Effector memory CD8-positive, alpha-beta T cell (primary cell): ENCODE measurements around the gene CEACAM1.
"Not testable (repeated sequence)": the region's sequence is repeated elsewhere in the genome, so short reads cannot be mapped to it uniquely, and the experiment has no call there.

Source experiments
- ATAC-seq: fragments of 150-1000 bp; cut with Tn5 transposase; replicated peaks from 2 replicates; pipeline ENCODE4 v1.10.0; 2021; ENCODE audit warnings: mild to moderate bottlenecking, moderate library complexity
- DNase-seq, 3 experiments: peaks; one replicate each; pipeline ENCODE4 v3.0.0; 2021
- H3K27ac Mint-ChIP-seq, 2 donors: one replicate each; pipeline ENCODE4 v1.8.0; 2022; ENCODE audit warnings: mild to moderate bottlenecking in 2 of 2, mixed read lengths in 2 of 2, moderate library complexity in 2 of 2
- H3K27me3 Mint-ChIP-seq, 2 donors: one replicate each; pipeline ENCODE4 v1.8.0; 2022; ENCODE audit warnings: mixed read lengths in 2 of 2
- H3K36me3 Mint-ChIP-seq: one replicate; pipeline ENCODE4 v1.8.0; 2022; ENCODE audit warnings: mild to moderate bottlenecking, moderate library complexity, mixed read lengths; ENCODE audit not compliant: insufficient read depth
- H3K4me1 Mint-ChIP-seq, 2 donors: one replicate each; pipeline ENCODE4 v1.8.0; 2022; ENCODE audit warnings: low read depth in 2 of 2, mixed read lengths in 2 of 2
- H3K4me3 Mint-ChIP-seq, 2 donors: one replicate each; pipeline ENCODE4 v1.8.0; 2022; ENCODE audit warnings: mild to moderate bottlenecking in 2 of 2, mixed read lengths in 2 of 2, moderate library complexity in 2 of 2
- H3K9me3 Mint-ChIP-seq, 2 donors: one replicate each; pipeline ENCODE4 v1.8.0; 2022; ENCODE audit warnings: mixed read lengths in 2 of 2

CEACAM1 gene

GRCh38 chr19:42488783-42489521 is 39.3 kb downstream of the CEACAM1 start:
- ATAC-seq, result no peak
- Mint-ChIP-seq H3K4me1 (peaks cover 3 to 4% of the 10 kb centered on the region in 2 donors), H3K27ac (no peak overlapping the region), H3K4me3 (no peak overlapping the region), H3K9me3 (no peaks in the 10 kb centered on the region), H3K27me3 (no peaks in the 10 kb centered on the region), H3K36me3 (peaks cover 2% of the 10 kb centered on the region)
- DNase-seq, result no peak

GRCh38 chr19:42487798-42488178 is 40.5 kb downstream of the CEACAM1 start:
- ATAC-seq, result no peak
- Mint-ChIP-seq H3K9me3 (no peaks in the 10 kb centered on the region), H3K4me3 (no peak overlapping the region), H3K4me1 (peaks cover 3 to 4% of the 10 kb centered on the region in 2 donors), H3K36me3 (no peaks in the 10 kb centered on the region), H3K27me3 (no peaks in the 10 kb centered on the region), H3K27ac (no peak overlapping the region)
- DNase-seq, result no peak

- Mint-ChIP-seq H3K36me3 (no peaks in the 10 kb centered on the region), H3K9me3 (no peaks in the 10 kb centered on the region), H3K4me1 (peaks cover 3 to 4% of the 10 kb centered on the region in 2 donors), H3K4me3 (no peak overlapping the region), H3K27me3 (no peaks in the 10 kb centered on the region), H3K27ac (no peak overlapping the region)
- DNase-seq (no peak), ATAC-seq (no peak)
These were observed 41.1 kb downstream of the CEACAM1 start for GRCh38 chr19:42487032-42487797.

- DNase-seq, H3K27me3 Mint-ChIP-seq, H3K4me3 Mint-ChIP-seq, H3K36me3 Mint-ChIP-seq, H3K9me3 Mint-ChIP-seq, ATAC-seq, H3K27ac Mint-ChIP-seq: not testable (repeated sequence)
- peaks cover 11 to 12% of the 10 kb centered on the region in 2 donors for H3K4me1 Mint-ChIP-seq
These were observed 43.2 kb downstream of the CEACAM1 start for GRCh38 chr19:42485036-42485435.

- peak; percentile 40 for ATAC-seq
- no peak for DNase-seq
These were observed 47.8 kb downstream of the CEACAM1 start for GRCh38 chr19:42480335-42481095.

GRCh38 chr19:42479736-42480135 is 48.5 kb downstream of the CEACAM1 start:
- Mint-ChIP-seq H3K36me3 (no peaks in the 10 kb centered on the region), H3K27me3 (no peaks in the 10 kb centered on the region), H3K9me3 (no peaks in the 10 kb centered on the region), H3K27ac (peak overlapping the region in 1 of 2 donors; percentile 67), H3K4me3 (no peak overlapping the region), H3K4me1 (peaks cover 7 to 9% of the 10 kb centered on the region in 2 donors)
- DNase-seq (no peak), ATAC-seq (no peak)

More at GRCh38 chr19:42480335-42481095, 47.8 kb downstream of the CEACAM1 start:
- H3K4me3 Mint-ChIP-seq, result peak overlapping the region; percentile 2 to 3
- no peaks in the 10 kb centered on the region for H3K9me3 Mint-ChIP-seq
- H3K36me3 Mint-ChIP-seq, result no peaks in the 10 kb centered on the region
- H3K27me3 Mint-ChIP-seq, result no peaks in the 10 kb centered on the region
- H3K27ac Mint-ChIP-seq, result peak overlapping the region; percentile 51 to 67
- H3K4me1 Mint-ChIP-seq, result peaks cover 7 to 9% of the 10 kb centered on the region in 2 donors

- no peaks in the 10 kb centered on the region for H3K27me3 Mint-ChIP-seq
- no peak for DNase-seq
- ATAC-seq, result no peak
- H3K36me3 Mint-ChIP-seq, result no peaks in the 10 kb centered on the region
- H3K4me1 Mint-ChIP-seq, result peaks cover 7 to 9% of the 10 kb centered on the region in 2 donors
- no peak overlapping the region for H3K4me3 Mint-ChIP-seq
- no peaks in the 10 kb centered on the region for H3K9me3 Mint-ChIP-seq
- H3K27ac Mint-ChIP-seq, result no peak overlapping the region
These were observed 49.4 kb downstream of the CEACAM1 start for GRCh38 chr19:42478765-42479311.

GRCh38 chr19:42477933-42478332 is 50.3 kb downstream of the CEACAM1 start:
- H3K27me3 Mint-ChIP-seq, result peaks cover 0 to 3% of the 10 kb centered on the region in 2 donors
- no peak overlapping the region for H3K4me3 Mint-ChIP-seq
- no peaks in the 10 kb centered on the region for H3K9me3 Mint-ChIP-seq
- DNase-seq (no peak), ATAC-seq (no peak)
- H3K4me1 Mint-ChIP-seq, result peaks cover 7 to 9% of the 10 kb centered on the region in 2 donors
- no peak overlapping the region for H3K27ac Mint-ChIP-seq
- no peaks in the 10 kb centered on the region for H3K36me3 Mint-ChIP-seq

GRCh38 chr19:42477117-42477516 is 51.2 kb downstream of the CEACAM1 start:
- peaks cover 0 to 6% of the 10 kb centered on the region in 2 donors for H3K27me3 Mint-ChIP-seq
- ATAC-seq (no peak), DNase-seq (no peak)
- H3K9me3 Mint-ChIP-seq, result no peaks in the 10 kb centered on the region
- no peak overlapping the region for H3K27ac Mint-ChIP-seq
- peaks cover 7 to 9% of the 10 kb centered on the region in 2 donors for H3K4me1 Mint-ChIP-seq
- no peak overlapping the region for H3K4me3 Mint-ChIP-seq
- H3K36me3 Mint-ChIP-seq, result no peaks in the 10 kb centered on the region

- ATAC-seq (no peak), DNase-seq (no peak)
- H3K4me3 Mint-ChIP-seq, result no peak overlapping the region
- no peaks in the 10 kb centered on the region for H3K9me3 Mint-ChIP-seq
- peaks cover under 1 to 2% of the 10 kb centered on the region in 2 donors for H3K4me1 Mint-ChIP-seq
- no peak overlapping the region for H3K27ac Mint-ChIP-seq
- peaks cover 0 to 6% of the 10 kb centered on the region in 2 donors for H3K27me3 Mint-ChIP-seq
- no peaks in the 10 kb centered on the region for H3K36me3 Mint-ChIP-seq
These were observed 52.9 kb downstream of the CEACAM1 start for GRCh38 chr19:42475366-42475765.

- H3K27me3 Mint-ChIP-seq, result peaks cover 0 to 6% of the 10 kb centered on the region in 2 donors
- ATAC-seq (no peak), DNase-seq (no peak)
- no peaks in the 10 kb centered on the region for H3K36me3 Mint-ChIP-seq
- no peaks in the 10 kb centered on the region for H3K9me3 Mint-ChIP-seq
- peaks cover 0 to 2% of the 10 kb centered on the region in 2 donors for H3K4me1 Mint-ChIP-seq
- no peak overlapping the region for H3K27ac Mint-ChIP-seq
- no peak overlapping the region for H3K4me3 Mint-ChIP-seq
These were observed 53.5 kb downstream of the CEACAM1 start for GRCh38 chr19:42474743-42475142.

- Mint-ChIP-seq H3K9me3 (no peaks in the 10 kb centered on the region), H3K4me3 (no peak overlapping the region), H3K27ac (no peak overlapping the region), H3K27me3 (peaks cover 0 to 6% of the 10 kb centered on the region in 2 donors), H3K36me3 (no peaks in the 10 kb centered on the region), H3K4me1 (peaks cover 0 to 2% of the 10 kb centered on the region in 2 donors)
- no peak for ATAC-seq
- DNase-seq, result no peak
These were observed 54.6 kb downstream of the CEACAM1 start for GRCh38 chr19:42473686-42474085.
